Astrocyte of the hippocampus (primary cell): ENCODE data around the gene PTPRN2.

ENCODE experiments used
- DNase-seq: peaks from one replicate; pipeline ENCODE4 v3.0.0; 2011; ENCODE audit warnings: low read depth, low spot score

Gene PTPRN2

GRCh38 chr7:157767506-157768197 lies 820.0 kb downstream of the PTPRN2 start:
- peak; percentile 26 for DNase-seq

GRCh38 chr7:157766098-157766497 lies 821.5 kb downstream of the PTPRN2 start:
- DNase-seq = no peak

GRCh38 chr7:157764946-157765537 lies 822.6 kb downstream of the PTPRN2 start:
- no peak for DNase-seq

GRCh38 chr7:157764193-157764592 lies 823.4 kb downstream of the PTPRN2 start:
- DNase-seq = no peak

GRCh38 chr7:157763279-157764000 lies 824.2 kb downstream of the PTPRN2 start:
- no peak for DNase-seq

- no peak for DNase-seq
These were observed 824.8 kb downstream of the PTPRN2 start for GRCh38 chr7:157762824-157763223.

- no peak for DNase-seq
These were observed 827.5 kb downstream of the PTPRN2 start for GRCh38 chr7:157760004-157760730.

- DNase-seq = no peak
These were observed 828.3 kb downstream of the PTPRN2 start for GRCh38 chr7:157759246-157759805.

GRCh38 chr7:157758468-157759245 lies 829.0 kb downstream of the PTPRN2 start:
- DNase-seq = no peak

- no peak for DNase-seq
These were observed 829.7 kb downstream of the PTPRN2 start for GRCh38 chr7:157757776-157758467.

- no peak for DNase-seq
These were observed 830.4 kb downstream of the PTPRN2 start for GRCh38 chr7:157757211-157757610.

- DNase-seq = no peak
These were observed 831.9 kb downstream of the PTPRN2 start for GRCh38 chr7:157755741-157756140.

GRCh38 chr7:157754416-157754790 lies 833.2 kb downstream of the PTPRN2 start:
- no peak for DNase-seq

- DNase-seq = no peak
These were observed 833.8 kb downstream of the PTPRN2 start for GRCh38 chr7:157753713-157754415.

GRCh38 chr7:157752832-157753291 lies 834.8 kb downstream of the PTPRN2 start:
- no peak for DNase-seq

GRCh38 chr7:157751951-157752673 lies 835.5 kb downstream of the PTPRN2 start:
- no peak for DNase-seq

- DNase-seq = peak; percentile 12
These were observed 836.2 kb downstream of the PTPRN2 start for GRCh38 chr7:157751406-157751805.

- DNase-seq = no peak
These were observed 837.3 kb downstream of the PTPRN2 start for GRCh38 chr7:157750291-157750690.
